Measurements from ENCODE around the gene KLHL15.
A peak's percentile ranks its signal among the peaks of the same experiment; 100 is the strongest.

The KLHL15 gene

DNA sequence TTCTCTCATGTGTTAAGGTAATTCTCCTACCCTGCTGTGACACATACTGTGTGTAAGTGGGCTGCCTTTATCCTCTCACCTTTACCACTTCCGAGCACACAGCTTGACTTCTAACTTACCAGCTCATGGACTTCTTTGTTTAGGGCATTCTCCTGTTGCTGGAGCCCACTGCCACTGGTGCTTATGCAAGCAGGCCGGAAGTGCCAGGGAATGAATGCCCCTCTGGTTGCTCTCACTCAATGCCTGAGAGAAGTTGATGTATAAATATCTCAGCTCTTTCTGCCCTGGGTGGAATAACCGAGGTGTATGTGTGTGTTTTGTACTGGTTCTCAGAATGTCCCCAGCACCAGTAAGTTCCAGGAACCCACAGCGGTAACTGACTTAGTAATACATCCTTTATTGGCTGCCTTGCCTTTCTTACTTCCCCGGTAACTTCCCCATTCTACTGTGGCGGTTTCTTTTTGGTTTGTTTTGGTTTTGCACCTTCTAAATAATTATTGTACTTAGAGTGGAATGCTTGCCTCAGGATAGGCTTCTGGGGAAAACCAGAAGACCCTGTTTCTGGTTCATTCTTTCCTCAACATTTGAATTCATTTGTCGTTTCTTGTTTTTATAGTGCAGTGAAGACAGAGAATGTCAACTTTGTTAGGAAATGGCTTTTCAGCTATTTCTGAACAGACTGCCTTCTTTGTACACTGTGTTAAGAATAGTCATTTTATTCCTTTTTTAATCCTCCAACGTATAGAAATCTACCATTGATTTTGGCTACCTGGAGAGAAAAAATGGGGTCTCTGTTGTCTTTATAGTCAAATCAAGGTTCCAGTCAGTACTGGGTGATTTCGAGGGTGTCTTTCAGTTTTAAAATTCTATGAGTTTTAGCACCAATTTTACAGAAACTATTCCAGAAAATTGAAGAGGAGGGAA lies 73.7 kb downstream of the KLHL15 start:
- DNase-seq (ENCODE audit: low read depth): peak; percentile 15
- TF ChIP-seq, protein P1, sequence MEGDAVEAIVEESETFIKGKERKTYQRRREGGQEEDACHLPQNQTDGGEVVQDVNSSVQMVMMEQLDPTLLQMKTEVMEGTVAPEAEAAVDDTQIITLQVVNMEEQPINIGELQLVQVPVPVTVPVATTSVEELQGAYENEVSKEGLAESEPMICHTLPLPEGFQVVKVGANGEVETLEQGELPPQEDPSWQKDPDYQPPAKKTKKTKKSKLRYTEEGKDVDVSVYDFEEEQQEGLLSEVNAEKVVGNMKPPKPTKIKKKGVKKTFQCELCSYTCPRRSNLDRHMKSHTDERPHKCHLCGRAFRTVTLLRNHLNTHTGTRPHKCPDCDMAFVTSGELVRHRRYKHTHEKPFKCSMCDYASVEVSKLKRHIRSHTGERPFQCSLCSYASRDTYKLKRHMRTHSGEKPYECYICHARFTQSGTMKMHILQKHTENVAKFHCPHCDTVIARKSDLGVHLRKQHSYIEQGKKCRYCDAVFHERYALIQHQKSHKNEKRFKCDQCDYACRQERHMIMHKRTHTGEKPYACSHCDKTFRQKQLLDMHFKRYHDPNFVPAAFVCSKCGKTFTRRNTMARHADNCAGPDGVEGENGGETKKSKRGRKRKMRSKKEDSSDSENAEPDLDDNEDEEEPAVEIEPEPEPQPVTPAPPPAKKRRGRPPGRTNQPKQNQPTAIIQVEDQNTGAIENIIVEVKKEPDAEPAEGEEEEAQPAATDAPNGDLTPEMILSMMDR (conservative IDR thresholded peaks at IDR 0.05; ENCODE audit: low read depth, low read length): no peak
- no peak overlapping the region for H3K4me3 ChIP-seq (ENCODE audit: low read depth, low read length)

- DNase-seq (ENCODE audit: low read depth): no peak
- TF ChIP-seq, protein P1 (conservative IDR thresholded peaks at IDR 0.05; ENCODE audit: low read depth, low read length): no peak
- no peak overlapping the region for H3K4me3 ChIP-seq (ENCODE audit: low read depth, low read length)
Observed at GRCh38 chrX:23952391-23952790, 74.6 kb downstream of the KLHL15 start.

- TF ChIP-seq, protein P1 (conservative IDR thresholded peaks at IDR 0.05; ENCODE audit: low read depth, low read length): no peak
- H3K4me3 ChIP-seq (ENCODE audit: low read depth, low read length): no peak overlapping the region
- no peak for DNase-seq (ENCODE audit: low read depth)
Observed at GRCh38 chrX:23945206-23945605, 81.8 kb downstream of the KLHL15 start.

GRCh38 chrX:23944234-23944633 lies 82.8 kb downstream of the KLHL15 start:
- no peak for DNase-seq (ENCODE audit: low read depth)
- H3K4me3 ChIP-seq (ENCODE audit: low read depth, low read length): no peak overlapping the region
- TF ChIP-seq, protein P1 (conservative IDR thresholded peaks at IDR 0.05; ENCODE audit: low read depth, low read length): no peak

- TF ChIP-seq, protein P1 (conservative IDR thresholded peaks at IDR 0.05; ENCODE audit: low read depth, low read length): no peak
- no peak overlapping the region for H3K4me3 ChIP-seq (ENCODE audit: low read depth, low read length)
- no peak for DNase-seq (ENCODE audit: low read depth)
Observed at GRCh38 chrX:23939203-23939602, 87.8 kb downstream of the KLHL15 start.

- peak; percentile 30 for DNase-seq (ENCODE audit: low read depth)
- TF ChIP-seq, protein P1 (conservative IDR thresholded peaks at IDR 0.05; ENCODE audit: low read depth, low read length): no peak
- no peak overlapping the region for H3K4me3 ChIP-seq (ENCODE audit: low read depth, low read length)
Observed at GRCh38 chrX:23938690-23939089, 88.3 kb downstream of the KLHL15 start.

DNA sequence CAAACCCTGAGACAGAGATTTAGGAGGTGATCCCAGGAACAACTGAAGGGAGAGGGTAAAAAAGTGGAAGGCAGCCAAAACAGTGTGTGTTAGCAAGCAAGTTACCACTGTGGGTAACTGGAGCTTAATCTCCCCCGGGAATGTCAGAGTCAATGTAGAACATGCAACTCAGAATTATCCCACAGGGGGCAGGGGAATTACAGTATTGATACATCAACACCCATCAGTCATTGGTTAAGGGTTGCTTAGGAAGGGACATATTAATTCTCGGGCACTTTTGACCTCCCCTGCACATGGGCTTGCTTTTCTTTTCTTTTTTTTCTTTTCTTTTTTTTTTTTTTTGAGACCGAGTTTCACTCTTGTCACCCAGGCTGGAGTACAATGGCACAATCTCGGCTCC lies 89.9 kb downstream of the KLHL15 start:
- TF ChIP-seq, protein P1 (conservative IDR thresholded peaks at IDR 0.05; ENCODE audit: low read depth, low read length): no peak
- H3K4me3 ChIP-seq (ENCODE audit: low read depth, low read length): no peak overlapping the region
- DNase-seq (ENCODE audit: low read depth): peak; percentile 13
